Gastroesophageal sphincter (tissue), 3 donors: ENCODE results near the gene PIAS1.

Experiments used
- CTCF ChIP-seq, 4 experiments: fragments of 200-600 bp in 2 of 4; fragments of 450-650 bp in 2 of 4; sonication (generic) in 1 of 4; IDR thresholded peaks; one replicate each; pipeline ENCODE4 v1.5.1; 2017 to 2019; ENCODE audit warnings: antibody characterized with exemption in 4 of 4, mild to moderate bottlenecking in 2 of 4, moderate library complexity in 2 of 4
- EP300 ChIP-seq: sonication (generic); formaldehyde crosslinking; IDR thresholded peaks from one replicate; pipeline ENCODE4 v1.6.1; 2017; ENCODE audit warnings: antibody characterized with exemption, mild to moderate bottlenecking

DNA sequence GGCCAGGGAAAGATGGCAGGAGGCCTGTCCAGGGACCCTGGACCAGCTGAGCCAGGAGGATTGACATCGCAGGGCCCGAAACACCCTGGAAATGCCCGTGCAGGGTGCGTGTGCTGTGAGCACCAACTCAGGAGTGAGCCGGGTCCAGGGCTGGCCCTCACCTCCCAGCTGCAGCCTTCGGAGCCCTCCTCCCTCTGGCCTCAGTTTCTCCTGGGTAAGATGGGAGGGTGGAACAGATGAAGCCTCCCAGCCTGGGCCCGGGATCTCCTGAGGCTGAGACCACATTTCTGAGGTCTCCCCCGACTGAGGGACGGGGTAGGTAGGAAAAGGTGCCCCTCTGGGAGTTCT lies 156.3 kb downstream of the PIAS1 start:
- TF ChIP-seq CTCF (IDR thresholded peaks at IDR 0.05), result no peak
- no peak for TF ChIP-seq EP300
